Adrenal gland (tissue), 5 donors: ENCODE data around the gene STK35.

ENCODE experiments used
- POLR2A ChIP-seq, 2 donors: fragments of 450-650 bp; IDR thresholded peaks; one replicate each; pipeline ENCODE4 v1.6.1; 2017; ENCODE audit warnings: antibody characterized with exemption in 2 of 2, mild to moderate bottlenecking in 2 of 2, moderate library complexity in 1 of 2
- TF ChIP-seq, protein P1 (sequence below), 6 experiments: fragments of 450-650 bp in 4 of 6; fragments of 200-600 bp in 2 of 6; sonication (generic) in 1 of 6; IDR thresholded peaks; 1 replicate in 5 of 6; 2 replicates in 1 of 6; pipeline versions ENCODE4 v1.5.1 to v1.8.0; 2016 to 2021; ENCODE audit warnings: antibody characterized with exemption in 6 of 6, mild to moderate bottlenecking in 2 of 6, moderate library complexity in 1 of 6
- donor health status: DM: no; HTN: no; CAD: no.

- TF ChIP-seq, protein P1, sequence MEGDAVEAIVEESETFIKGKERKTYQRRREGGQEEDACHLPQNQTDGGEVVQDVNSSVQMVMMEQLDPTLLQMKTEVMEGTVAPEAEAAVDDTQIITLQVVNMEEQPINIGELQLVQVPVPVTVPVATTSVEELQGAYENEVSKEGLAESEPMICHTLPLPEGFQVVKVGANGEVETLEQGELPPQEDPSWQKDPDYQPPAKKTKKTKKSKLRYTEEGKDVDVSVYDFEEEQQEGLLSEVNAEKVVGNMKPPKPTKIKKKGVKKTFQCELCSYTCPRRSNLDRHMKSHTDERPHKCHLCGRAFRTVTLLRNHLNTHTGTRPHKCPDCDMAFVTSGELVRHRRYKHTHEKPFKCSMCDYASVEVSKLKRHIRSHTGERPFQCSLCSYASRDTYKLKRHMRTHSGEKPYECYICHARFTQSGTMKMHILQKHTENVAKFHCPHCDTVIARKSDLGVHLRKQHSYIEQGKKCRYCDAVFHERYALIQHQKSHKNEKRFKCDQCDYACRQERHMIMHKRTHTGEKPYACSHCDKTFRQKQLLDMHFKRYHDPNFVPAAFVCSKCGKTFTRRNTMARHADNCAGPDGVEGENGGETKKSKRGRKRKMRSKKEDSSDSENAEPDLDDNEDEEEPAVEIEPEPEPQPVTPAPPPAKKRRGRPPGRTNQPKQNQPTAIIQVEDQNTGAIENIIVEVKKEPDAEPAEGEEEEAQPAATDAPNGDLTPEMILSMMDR (IDR thresholded peaks at IDR 0.05) = no peak
- no peak for TF ChIP-seq POLR2A (IDR thresholded peaks at IDR 0.05)
Measured at GRCh38 chr20:2162125-2162822, 60.6 kb downstream of the STK35 start.
